Kidney (tissue), 14 donors: Measurements from ENCODE around the gene ZNF718. TPM values are rescaled to one million over a fixed set of nuclear protein-coding genes. Genes with fewer than 3 reads are reported as not detected.

Experiments used
- DNase-seq, 5 donors: peaks; one replicate each; pipeline ENCODE4 v3.0.0-alpha.2; 2013 to 2020
- FAIRE-seq: peaks from 2 replicates; lab custom pipeline; 2012; peaks lifted over from hg19 to GRCh38; lab: Jason Lieb, UNC
- H3K27ac ChIP-seq, 2 donors: one replicate each; pipeline ENCODE4 v1.7.0; 2013; ENCODE audit warnings: low read depth in 2 of 2, low read length in 2 of 2, inconsistent platforms in 1 of 2
- H3K27me3 ChIP-seq: one replicate; pipeline ENCODE4 v1.7.1; 2013; ENCODE audit warnings: low read length, inconsistent platforms; ENCODE audit not compliant: control insufficient read depth, insufficient read depth
- H3K36me3 ChIP-seq, 3 donors: one replicate each; pipeline versions ENCODE4 v1.7.0 to v1.7.1; 2013; ENCODE audit warnings: low read length in 3 of 3, control low read depth in 1 of 3, inconsistent platforms in 1 of 3; ENCODE audit not compliant: insufficient read depth in 3 of 3, control insufficient read depth in 2 of 3
- H3K4me1 ChIP-seq, 3 donors: one replicate each; pipeline versions ENCODE4 v1.7.0 to v1.7.1; 2013; ENCODE audit warnings: low read length in 3 of 3, inconsistent platforms in 1 of 3, low read depth in 1 of 3; ENCODE audit not compliant: control insufficient read depth in 2 of 3, insufficient read depth in 2 of 3
- H3K4me3 ChIP-seq, 3 donors: one replicate each; pipeline versions ENCODE4 v1.7.0 to v1.8.1; 2013; ENCODE audit warnings: low read length in 3 of 3, control low read depth in 1 of 3, inconsistent platforms in 1 of 3
- H3K9ac ChIP-seq, 3 donors: one replicate each; pipeline versions ENCODE4 v1.7.0 to v1.7.1; 2013; ENCODE audit warnings: low read length in 3 of 3, control low read depth in 1 of 3, inconsistent platforms in 1 of 3
- H3K9me3 ChIP-seq, 3 donors: one replicate each; pipeline versions ENCODE4 v1.7.0 to v1.7.1; 2013; ENCODE audit warnings: low read length in 3 of 3, control low read depth in 1 of 3, inconsistent platforms in 1 of 3; ENCODE audit not compliant: control insufficient read depth in 2 of 3, insufficient read depth in 1 of 3
- intact Hi-C: fragments of 100-400 bp; cut with DNase I; formaldehyde crosslinking; loops from one replicate; pipeline ENCODE4 v1.11.1; 2022
- polyA plus RNA-seq: library from polyadenylated mRNA; stranded (reverse); fragments of 350-450 nt; fragmentation: Illumina TruSeq; extraction: RNeasy Lipid Tissue Mini Kit (QIAGEN cat#74804); gene quantifications from one replicate; pipeline ENCODE4 v1.2.3, GENCODE V29; 2014; ENCODE audit warnings: low read depth, low replicate concordance; ENCODE audit not compliant: insufficient read depth
- total RNA-seq: library from RNA; stranded (reverse); fragmentation: NEBNext Ultra II Directional; extraction: Animal tissue kit (Norgen Biotek cat#: 25700); gene quantifications from one replicate; pipeline ENCODE4 v1.2.1, GENCODE V29; 2021
- TF ChIP-seq, protein P1 (sequence below): IDR thresholded peaks from 3 replicates; pipeline ENCODE4 v1.5.1; 2012; ENCODE audit warnings: mild to moderate bottlenecking, moderate library complexity, borderline replicate concordance; ENCODE audit not compliant: insufficient read depth; ENCODE audit errors: extremely low read depth
- donor health status: control.
- donor health status: control.
- donor health status: control.
- donor health status: control.
- donor health status: control.
- donor health status: DM: yes; HTN: yes; CAD: no.
- donor health status: Normal renal cell carcinoma (clear cell type).

The ZNF718 gene
- total and polyA plus RNA-seq, 2 donors from 2014 or later: 1.7 to 10.3 TPM

DNA sequence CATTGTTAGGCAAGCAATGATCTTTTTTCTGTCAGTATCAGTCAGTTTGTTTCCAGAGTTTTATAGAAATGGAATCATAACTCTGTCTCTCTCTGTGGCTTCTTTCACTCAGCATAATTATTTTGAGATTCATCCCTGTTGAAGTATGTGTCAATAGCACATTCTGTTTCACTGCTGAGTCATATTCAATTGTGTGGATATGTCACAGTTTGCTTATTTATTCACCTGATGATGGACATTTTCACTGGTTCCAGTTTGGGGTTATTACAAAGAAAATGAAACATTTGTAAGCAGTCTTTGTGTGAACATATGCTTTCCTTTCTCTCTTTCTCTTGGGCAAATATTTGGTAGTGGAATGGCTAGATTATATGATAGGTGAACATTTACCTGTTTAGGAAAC, 10.2 kb upstream of the ZNF718 start:
- FAIRE-seq: no peak
- intact Hi-C loops: no loop called here
- no peak overlapping the region for H3K9ac ChIP-seq

DNA sequence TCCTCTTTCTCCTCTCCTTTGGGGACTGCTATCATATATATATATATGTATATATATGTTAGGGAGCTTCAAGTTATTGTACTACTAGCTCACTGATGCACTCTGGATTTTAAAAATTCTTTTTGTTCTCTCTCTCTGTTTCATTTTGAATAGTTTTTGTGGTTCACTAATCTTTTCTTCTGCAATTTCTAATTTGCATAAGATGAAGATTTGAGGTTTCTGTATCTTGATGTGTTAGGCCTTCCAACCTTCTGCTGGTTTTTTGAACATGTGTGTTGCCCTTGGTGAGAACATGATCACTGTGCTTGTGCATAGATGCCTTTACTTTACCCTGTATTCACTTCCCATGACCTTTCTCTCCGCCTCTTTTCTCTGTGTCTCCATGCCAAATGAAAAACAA, 7.8 kb upstream of the ZNF718 start:
- H3K4me1 ChIP-seq: no peaks in the 10 kb centered on the region
- intact Hi-C loops: no loop called here
- DNase-seq: no peak

More for the DNA sequence above, 10.2 kb upstream of the ZNF718 start:
- no peaks in the 10 kb centered on the region for H3K4me1 ChIP-seq
- peaks cover 0 to 2% (median 0%) of the 10 kb centered on the region in 3 donors for H3K9me3 ChIP-seq
- H3K4me3 ChIP-seq: no peak overlapping the region
- TF ChIP-seq, protein P1, sequence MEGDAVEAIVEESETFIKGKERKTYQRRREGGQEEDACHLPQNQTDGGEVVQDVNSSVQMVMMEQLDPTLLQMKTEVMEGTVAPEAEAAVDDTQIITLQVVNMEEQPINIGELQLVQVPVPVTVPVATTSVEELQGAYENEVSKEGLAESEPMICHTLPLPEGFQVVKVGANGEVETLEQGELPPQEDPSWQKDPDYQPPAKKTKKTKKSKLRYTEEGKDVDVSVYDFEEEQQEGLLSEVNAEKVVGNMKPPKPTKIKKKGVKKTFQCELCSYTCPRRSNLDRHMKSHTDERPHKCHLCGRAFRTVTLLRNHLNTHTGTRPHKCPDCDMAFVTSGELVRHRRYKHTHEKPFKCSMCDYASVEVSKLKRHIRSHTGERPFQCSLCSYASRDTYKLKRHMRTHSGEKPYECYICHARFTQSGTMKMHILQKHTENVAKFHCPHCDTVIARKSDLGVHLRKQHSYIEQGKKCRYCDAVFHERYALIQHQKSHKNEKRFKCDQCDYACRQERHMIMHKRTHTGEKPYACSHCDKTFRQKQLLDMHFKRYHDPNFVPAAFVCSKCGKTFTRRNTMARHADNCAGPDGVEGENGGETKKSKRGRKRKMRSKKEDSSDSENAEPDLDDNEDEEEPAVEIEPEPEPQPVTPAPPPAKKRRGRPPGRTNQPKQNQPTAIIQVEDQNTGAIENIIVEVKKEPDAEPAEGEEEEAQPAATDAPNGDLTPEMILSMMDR: no peak
- peaks cover 6% of the 10 kb centered on the region for H3K27me3 ChIP-seq
- H3K27ac ChIP-seq: no peak overlapping the region
- H3K36me3 ChIP-seq: no peaks in the 10 kb centered on the region
- no peak for DNase-seq

DNA sequence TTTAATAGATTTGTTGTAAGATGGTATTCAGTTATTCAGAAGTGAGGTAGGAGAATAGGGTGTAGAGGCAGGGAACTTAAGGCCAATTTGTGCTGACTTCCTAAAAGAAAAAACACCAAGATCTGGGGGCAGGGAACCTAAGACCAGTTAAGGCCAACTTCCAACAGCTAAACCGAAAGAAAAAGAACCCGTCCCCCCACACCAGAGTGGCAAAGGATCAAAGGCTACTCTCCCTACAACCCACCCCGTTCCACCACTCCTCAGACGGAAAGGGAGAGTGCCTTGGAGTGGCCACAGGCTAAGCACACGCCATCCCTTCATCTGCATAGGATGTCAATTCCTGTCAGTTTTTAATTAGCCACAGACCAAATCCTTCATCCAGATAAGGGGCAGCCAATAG, 3.7 kb upstream of the ZNF718 start:
- Histone ChIP-seq H3K9me3 (no peaks in the 10 kb centered on the region), H3K9ac (no peak overlapping the region), H3K4me1 (peaks cover 0 to 4% (median 2%) of the 10 kb centered on the region in 3 donors), H3K27me3 (no peaks in the 10 kb centered on the region), H3K36me3 (no peaks in the 10 kb centered on the region), H3K4me3 (no peak overlapping the region), H3K27ac (no peak overlapping the region)
- FAIRE-seq (no peak), DNase-seq (no peak)
- intact Hi-C loops: no loop called here
- TF ChIP-seq, protein P1: no peak

More for the DNA sequence above, 7.8 kb upstream of the ZNF718 start:
- TF ChIP-seq, protein P1: no peak
- no peak overlapping the region for H3K4me3 ChIP-seq
- H3K27me3 ChIP-seq: no peaks in the 10 kb centered on the region
- no peak overlapping the region for H3K27ac ChIP-seq
- FAIRE-seq: no peak
- H3K9ac ChIP-seq: no peak overlapping the region
- H3K36me3 ChIP-seq: no peaks in the 10 kb centered on the region
- no peaks in the 10 kb centered on the region for H3K9me3 ChIP-seq
